ENCODE results near the gene KIAA1143.

KIAA1143 gene

GRCh38 chr3:44761424-44762169 is at the start of gene KIAA1143, which contains the start of gene KIF15:
KIAA1143 (minus strand) TSS chr3:44761619; CDS start chr3:44761602, 17 bp downstream.
KIF15 (plus strand) TSS chr3:44761794; CDS start chr3:44761866, 72 bp downstream.
- TF ChIP-seq CTCF (IDR thresholded peaks at IDR 0.05; ENCODE audit: extremely low read depth, insufficient read depth, missing control alignments): peak; percentile 3
- in situ Hi-C loops (cut with MboI; ENCODE audit: low pct_unique_long_range_greater_than_20kb, low sequenced_read_pairs, unreplicated experiment): no loop called here
- peak; percentile 91 for DNase-seq (ENCODE audit: low spot score)

DNA sequence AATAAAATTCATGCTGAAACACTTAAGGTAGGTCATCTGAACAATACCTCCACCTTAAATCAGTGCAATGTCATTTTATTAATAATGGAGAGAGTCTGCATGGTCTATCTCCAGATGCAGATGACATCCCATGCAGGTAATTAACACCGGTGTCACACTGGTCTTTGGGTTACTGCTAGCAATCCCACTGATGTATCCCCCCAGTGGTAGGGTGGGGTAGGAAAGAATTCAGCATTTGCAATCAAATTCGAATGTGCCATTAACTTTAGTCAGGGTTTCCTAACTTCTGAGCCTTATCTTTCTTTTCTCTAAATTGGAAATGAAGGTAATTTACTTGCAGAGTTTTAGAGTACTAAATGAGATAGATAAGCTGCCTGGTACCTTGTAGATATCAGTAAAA is 44.5 kb upstream of the KIAA1143 start:
- no peak for TF ChIP-seq CTCF (IDR thresholded peaks at IDR 0.05; ENCODE audit: extremely low read depth, insufficient read depth, missing control alignments)
- no peak for DNase-seq (ENCODE audit: low spot score)

GRCh38 chr3:44803298-44803697 is 41.9 kb upstream of the KIAA1143 start:
- TF ChIP-seq CTCF (IDR thresholded peaks at IDR 0.05; ENCODE audit: extremely low read depth, insufficient read depth, missing control alignments): no peak
- DNase-seq (ENCODE audit: low spot score): no peak

More for the DNA sequence above, 44.5 kb upstream of the KIAA1143 start:
- in situ Hi-C loops (cut with MboI; ENCODE audit: low pct_unique_long_range_greater_than_20kb, low sequenced_read_pairs, unreplicated experiment): no loop called here

GRCh38 chr3:44802011-44802410 is 40.6 kb upstream of the KIAA1143 start:
- in situ Hi-C loops (cut with MboI; ENCODE audit: low pct_unique_long_range_greater_than_20kb, low sequenced_read_pairs, unreplicated experiment): no loop called here
- no peak for DNase-seq (ENCODE audit: low spot score)
- no peak for TF ChIP-seq CTCF (IDR thresholded peaks at IDR 0.05; ENCODE audit: extremely low read depth, insufficient read depth, missing control alignments)

More at GRCh38 chr3:44803298-44803697, 41.9 kb upstream of the KIAA1143 start:
- in situ Hi-C loops (cut with MboI; ENCODE audit: low pct_unique_long_range_greater_than_20kb, low sequenced_read_pairs, unreplicated experiment): no loop called here

DNA sequence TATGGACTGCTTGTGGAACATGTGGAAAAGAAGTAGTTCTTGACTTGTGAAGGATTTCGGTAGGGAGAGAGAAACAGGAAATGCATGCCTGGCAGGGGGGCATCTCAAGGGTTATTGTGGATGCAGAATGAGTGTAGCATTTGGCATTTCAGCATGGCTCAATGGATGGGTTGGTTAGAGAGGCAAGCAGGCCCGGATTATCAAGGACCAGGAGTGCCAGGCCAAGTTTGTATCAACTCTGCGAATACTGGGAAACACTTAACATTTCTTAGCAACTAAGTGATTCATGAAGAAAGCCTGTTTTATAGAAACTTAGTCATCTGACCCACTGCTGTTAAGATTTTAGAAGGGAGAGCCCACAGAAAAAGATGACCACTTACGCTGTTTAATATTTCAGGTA is 33.8 kb upstream of the KIAA1143 start:
- TF ChIP-seq CTCF (IDR thresholded peaks at IDR 0.05; ENCODE audit: extremely low read depth, insufficient read depth, missing control alignments): no peak
- DNase-seq (ENCODE audit: low spot score): no peak

DNA sequence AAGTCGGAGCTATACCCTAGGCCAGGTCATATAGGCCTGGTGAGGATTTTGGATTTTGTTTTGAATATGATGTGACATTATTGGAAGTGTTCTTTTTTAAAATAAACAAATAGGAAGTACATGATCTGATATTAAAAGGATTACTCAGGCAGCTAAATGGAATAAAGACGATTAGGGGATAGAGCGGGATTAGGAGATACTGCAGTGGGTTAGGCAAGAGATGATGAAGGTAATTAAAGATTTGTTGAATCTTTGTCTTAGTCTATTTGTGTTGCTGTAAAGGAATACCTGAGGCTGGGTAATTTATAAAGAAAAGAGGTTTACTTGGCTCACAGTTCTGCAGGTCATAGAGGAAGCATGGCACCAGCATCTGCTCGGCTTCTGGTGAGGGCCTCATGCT is 21.5 kb upstream of the KIAA1143 start:
- no peak for TF ChIP-seq CTCF (IDR thresholded peaks at IDR 0.05; ENCODE audit: extremely low read depth, insufficient read depth, missing control alignments)
- in situ Hi-C loops (cut with MboI; ENCODE audit: low pct_unique_long_range_greater_than_20kb, low sequenced_read_pairs, unreplicated experiment): no loop called here

More for the DNA sequence above, 33.8 kb upstream of the KIAA1143 start:
- in situ Hi-C loops (cut with MboI; ENCODE audit: low pct_unique_long_range_greater_than_20kb, low sequenced_read_pairs, unreplicated experiment): no loop called here

More for the DNA sequence above, 21.5 kb upstream of the KIAA1143 start:
- no peak for DNase-seq (ENCODE audit: low spot score)

Data from GM13977 (cell line).